WTC11 (cell line): ENCODE results near the gene DNAAF3. TPM values are rescaled to one million over a fixed set of nuclear protein-coding genes. Genes with fewer than 3 reads are reported as not detected.

Experiments
- microRNA-seq: library from miRNA; unstranded; fragments of <30 nt; microRNA quantifications from one replicate; pipeline ENCODE4 v1.2.0, GENCODE V29; 2022; ENCODE audit warnings: borderline number of aligned reads
- total RNA-seq: library from RNA; stranded (reverse); gene quantifications from 3 replicates; pipeline ENCODE4 v1.2.3, GENCODE V29; 2021

DNAAF3 gene
- total RNA-seq, 1 experiment from 2014 or later, result 4.0 TPM

Small RNA genes lying within 50 kb of the gene (microRNA-seq; reads per million reads assigned to microRNA genes)
- gene MIR7975, result not detected

Other genes with a start within 250 kb of the DNAAF3 start
- gene NLRP7, start 219.1 kb downstream of the DNAAF3 start, total RNA-seq, result 4.1 to 6.8 TPM (median 5.0 TPM) in 3 replicates
- 3.0 to 3.7 TPM (median 3.4 TPM) in 3 replicates for gene NLRP2, start 200.2 kb downstream of the DNAAF3 start, total RNA-seq
- gene GP6, start 128.3 kb downstream of the DNAAF3 start, total RNA-seq, result 0.41 to 1.1 TPM (median 0.61 TPM) in 3 replicates
- gene RDH13, start 103.5 kb downstream of the DNAAF3 start, total RNA-seq, result 35.3 to 39.5 TPM (median 38.4 TPM) in 3 replicates
- 38.9 to 43.8 TPM (median 42.8 TPM) in 3 replicates for gene EPS8L1, start 90.7 kb downstream of the DNAAF3 start, total RNA-seq
- gene PPP1R12C, start 49.0 kb downstream of the DNAAF3 start, total RNA-seq, result 88.4 to 99.3 TPM (median 92.3 TPM) in 3 replicates
- 50.6 to 127 TPM (median 108 TPM) in 3 replicates for gene TNNT1, start 17.4 kb downstream of the DNAAF3 start, total RNA-seq
- 15.0 to 36.7 TPM (median 34.0 TPM) in 3 replicates for gene TNNI3, start 8.9 kb downstream of the DNAAF3 start, total RNA-seq
- 0.77 to 2.5 TPM (median 1.1 TPM) in 3 replicates for gene SYT5, start 13.7 kb upstream of the DNAAF3 start, total RNA-seq
- gene PTPRH, start 42.9 kb upstream of the DNAAF3 start, total RNA-seq, result 0.41 to 0.63 TPM (median 0.44 TPM) in 3 replicates
- gene TMEM86B, start 62.1 kb upstream of the DNAAF3 start, total RNA-seq, result 3.5 to 4.2 TPM (median 4.1 TPM) in 3 replicates
- 78.4 to 91.8 TPM (median 83.2 TPM) in 3 replicates for gene PPP6R1, start 92.4 kb upstream of the DNAAF3 start, total RNA-seq
- 57.1 to 65.2 TPM (median 60.9 TPM) in 3 replicates for gene HSPBP1, start 113.5 kb upstream of the DNAAF3 start, total RNA-seq
- 49.2 to 52.4 TPM (median 49.7 TPM) in 3 replicates for gene BRSK1, start 117.4 kb upstream of the DNAAF3 start, total RNA-seq
- 0.44 to 0.50 TPM in 2 of 3 replicates, not detected in the other for gene TMEM150B, start 158.7 kb upstream of the DNAAF3 start, total RNA-seq
- gene KMT5C, start 173.3 kb upstream of the DNAAF3 start, total RNA-seq, result 49.1 to 63.1 TPM (median 52.3 TPM) in 3 replicates
- gene COX6B2, start 188.1 kb upstream of the DNAAF3 start, total RNA-seq, result 4.1 to 8.0 TPM (median 4.3 TPM) in 3 replicates
- gene GARIN5B, start 196.6 kb upstream of the DNAAF3 start, total RNA-seq, result 0.07 to 0.09 TPM in 2 of 3 replicates, not detected in the other
- gene IL11, start 203.8 kb upstream of the DNAAF3 start, total RNA-seq, result 1.2 to 1.8 TPM (median 1.6 TPM) in 3 replicates
- 0.33 to 2.6 TPM (median 0.82 TPM) in 3 replicates for gene TMEM190, start 210.2 kb upstream of the DNAAF3 start, total RNA-seq
- 5.8 to 8.3 TPM (median 6.5 TPM) in 3 replicates for gene TMEM238, start 217.7 kb upstream of the DNAAF3 start, total RNA-seq
- gene RPL28, start 219.3 kb upstream of the DNAAF3 start, total RNA-seq, result 2,505 to 2,895 TPM (median 2,837 TPM) in 3 replicates
- 442 to 516 TPM (median 467 TPM) in 3 replicates for gene UBE2S, start 241.2 kb upstream of the DNAAF3 start, total RNA-seq